Fibroblast of villous mesenchyme (primary cell): ENCODE results near the gene COQ8B. TPM values are rescaled to one million over a fixed set of nuclear protein-coding genes. Genes with fewer than 3 reads are reported as not detected.
A peak's percentile ranks its signal among the peaks of the same experiment; 100 is the strongest.
"Not testable (repeated sequence)": the region's sequence is repeated elsewhere in the genome, so short reads cannot be mapped to it uniquely, and the experiment has no call there.

Experiments used
- DNase-seq: peaks from one replicate; pipeline ENCODE4 v3.0.0-alpha.2; 2010; ENCODE audit warnings: low read depth
- H3K4me3 ChIP-seq: 2 replicates; pipeline ENCODE4 v1.5.1; 2011; ENCODE audit warnings: low read depth, mild to moderate bottlenecking, low read length
- total RNA-seq: library from RNA; depleted of rRNA; stranded (reverse); fragments of >200 nt; gene quantifications from 2 replicates; pipeline ENCODE4 v1.2.3, GENCODE V29; 2012
- TF ChIP-seq, protein P1 (sequence below): IDR thresholded peaks from 2 replicates; pipeline ENCODE4 v1.5.1; 2012; ENCODE audit warnings: low read depth, mild to moderate bottlenecking, low read length; ENCODE audit not compliant: insufficient read depth

COQ8B gene
- total RNA-seq, 1 donor = 32.0 TPM

DNA sequence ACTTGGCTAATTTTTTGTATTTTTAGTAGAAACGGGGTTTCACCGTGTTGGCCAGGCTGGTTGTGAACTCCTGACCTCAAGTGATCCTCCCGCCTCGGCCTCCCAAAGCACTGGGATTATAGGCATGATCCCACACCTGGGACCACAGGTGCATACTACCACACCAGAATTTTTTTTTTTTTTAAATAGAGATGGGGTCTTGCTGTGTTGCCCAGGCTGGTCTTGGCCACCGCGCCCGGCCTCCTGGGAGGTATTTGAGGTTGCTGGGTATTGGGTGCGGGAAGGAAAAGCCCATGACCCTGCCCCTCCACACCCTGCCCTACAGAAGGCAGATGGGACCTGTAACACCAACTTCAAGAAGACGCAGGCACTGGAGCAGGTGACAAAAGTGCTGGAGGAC lies 20.0 kb upstream of the COQ8B start:
- TF ChIP-seq, protein P1, sequence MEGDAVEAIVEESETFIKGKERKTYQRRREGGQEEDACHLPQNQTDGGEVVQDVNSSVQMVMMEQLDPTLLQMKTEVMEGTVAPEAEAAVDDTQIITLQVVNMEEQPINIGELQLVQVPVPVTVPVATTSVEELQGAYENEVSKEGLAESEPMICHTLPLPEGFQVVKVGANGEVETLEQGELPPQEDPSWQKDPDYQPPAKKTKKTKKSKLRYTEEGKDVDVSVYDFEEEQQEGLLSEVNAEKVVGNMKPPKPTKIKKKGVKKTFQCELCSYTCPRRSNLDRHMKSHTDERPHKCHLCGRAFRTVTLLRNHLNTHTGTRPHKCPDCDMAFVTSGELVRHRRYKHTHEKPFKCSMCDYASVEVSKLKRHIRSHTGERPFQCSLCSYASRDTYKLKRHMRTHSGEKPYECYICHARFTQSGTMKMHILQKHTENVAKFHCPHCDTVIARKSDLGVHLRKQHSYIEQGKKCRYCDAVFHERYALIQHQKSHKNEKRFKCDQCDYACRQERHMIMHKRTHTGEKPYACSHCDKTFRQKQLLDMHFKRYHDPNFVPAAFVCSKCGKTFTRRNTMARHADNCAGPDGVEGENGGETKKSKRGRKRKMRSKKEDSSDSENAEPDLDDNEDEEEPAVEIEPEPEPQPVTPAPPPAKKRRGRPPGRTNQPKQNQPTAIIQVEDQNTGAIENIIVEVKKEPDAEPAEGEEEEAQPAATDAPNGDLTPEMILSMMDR = no peak
- H3K4me3 ChIP-seq = no peak overlapping the region
- no peak for DNase-seq

DNA sequence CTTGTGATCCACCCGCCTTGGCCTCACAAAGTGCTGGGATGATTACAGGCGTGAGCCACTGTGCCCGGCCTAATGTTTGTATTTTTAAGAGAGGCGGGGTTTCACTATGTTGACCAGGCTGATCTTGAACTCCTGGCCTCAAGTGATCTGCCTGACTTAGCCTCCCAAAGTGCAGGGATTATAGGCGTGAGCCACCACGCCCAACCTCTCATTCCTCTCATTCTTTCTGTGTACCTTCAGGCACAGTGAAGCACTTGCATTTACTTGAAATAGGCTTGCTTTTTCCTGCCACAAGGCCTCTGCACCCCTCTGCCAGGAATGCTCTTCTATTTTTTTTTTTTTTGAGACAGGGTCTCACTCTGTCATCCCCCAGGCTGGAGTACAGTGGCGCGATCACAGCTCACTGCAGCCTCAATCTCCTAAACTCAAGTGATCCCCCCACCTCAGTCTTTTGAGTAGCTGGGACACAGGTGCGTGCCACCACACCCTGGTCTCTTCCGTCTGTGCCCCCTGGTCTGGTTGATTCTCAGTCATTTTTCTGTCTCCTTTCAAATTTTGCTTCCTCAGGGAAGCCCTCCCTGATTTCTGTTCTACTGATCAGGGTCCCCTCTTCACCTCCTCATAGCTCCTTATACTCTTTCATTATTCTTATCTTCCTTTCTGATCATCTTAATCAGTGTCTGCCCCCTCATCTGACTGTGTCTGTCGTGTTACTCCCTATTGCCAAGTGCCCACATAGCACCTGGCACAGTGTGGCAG lies 18.5 kb upstream of the COQ8B start:
- TF ChIP-seq, protein P1 = no peak

DNA sequence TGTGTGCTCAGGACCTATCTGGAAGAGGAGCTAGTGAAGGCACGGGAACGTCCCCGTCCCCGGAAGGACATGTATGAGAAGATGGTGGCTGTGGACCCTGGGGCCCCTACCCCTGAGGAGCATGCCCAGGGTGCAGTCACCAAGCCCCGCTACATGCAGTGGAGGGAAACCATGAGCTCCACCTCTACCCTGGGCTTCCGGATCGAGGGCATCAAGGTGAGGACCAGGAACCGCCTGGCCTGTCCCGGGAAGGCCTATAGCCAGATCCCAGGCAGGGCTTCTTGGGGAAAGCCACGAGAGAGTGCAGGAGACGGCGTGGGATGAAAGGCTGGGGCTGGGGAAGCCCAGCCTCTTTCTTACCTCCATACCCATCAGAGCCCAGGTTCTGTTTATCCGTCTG lies 16.5 kb upstream of the COQ8B start:
- TF ChIP-seq, protein P1 = no peak
- H3K4me3 ChIP-seq = no peak overlapping the region
- no peak for DNase-seq

More for the DNA sequence above, 18.5 kb upstream of the COQ8B start:
- H3K4me3 ChIP-seq = no peak overlapping the region
- no peak for DNase-seq

DNA sequence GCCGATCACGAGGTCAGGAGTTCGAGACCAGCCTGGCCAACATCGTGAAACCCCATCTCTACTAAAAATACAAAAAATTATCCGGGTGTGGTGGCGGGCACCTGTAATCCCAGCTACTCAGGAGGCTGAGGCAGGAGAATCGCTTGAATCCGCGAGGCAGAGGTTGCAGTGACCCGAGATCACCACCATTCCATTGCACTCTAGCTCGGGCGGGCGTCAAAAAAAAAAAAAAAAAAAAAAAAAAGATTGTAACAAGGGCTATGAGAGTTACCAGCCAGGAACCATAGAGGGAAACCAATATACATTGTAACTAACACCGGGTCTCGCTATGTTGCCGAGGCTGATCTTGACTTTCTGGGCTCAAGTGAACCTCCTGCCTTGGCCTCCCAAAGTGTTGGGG lies 15.6 kb upstream of the COQ8B start:
- not testable (repeated sequence) for H3K4me3 ChIP-seq, DNase-seq

DNA sequence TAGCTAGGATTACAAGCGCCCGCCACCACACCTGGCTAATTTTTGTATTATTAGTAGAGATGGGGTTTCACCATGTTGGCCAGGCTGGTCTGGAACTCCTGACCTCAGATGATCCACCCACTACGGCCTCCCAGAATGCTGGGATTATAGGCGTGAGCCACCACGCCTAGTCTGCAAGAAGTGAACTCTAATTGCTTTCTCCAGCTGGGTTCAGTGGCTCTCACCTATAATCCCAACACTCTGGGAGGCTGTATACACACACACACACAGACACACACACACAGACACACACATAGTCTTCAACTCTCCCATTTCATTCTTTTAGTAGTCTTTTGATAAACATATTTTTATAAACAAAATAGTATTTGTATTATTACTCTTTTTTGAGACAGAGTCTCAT lies 13.4 kb upstream of the COQ8B start:
- DNase-seq, H3K4me3 ChIP-seq: not testable (repeated sequence)

DNA sequence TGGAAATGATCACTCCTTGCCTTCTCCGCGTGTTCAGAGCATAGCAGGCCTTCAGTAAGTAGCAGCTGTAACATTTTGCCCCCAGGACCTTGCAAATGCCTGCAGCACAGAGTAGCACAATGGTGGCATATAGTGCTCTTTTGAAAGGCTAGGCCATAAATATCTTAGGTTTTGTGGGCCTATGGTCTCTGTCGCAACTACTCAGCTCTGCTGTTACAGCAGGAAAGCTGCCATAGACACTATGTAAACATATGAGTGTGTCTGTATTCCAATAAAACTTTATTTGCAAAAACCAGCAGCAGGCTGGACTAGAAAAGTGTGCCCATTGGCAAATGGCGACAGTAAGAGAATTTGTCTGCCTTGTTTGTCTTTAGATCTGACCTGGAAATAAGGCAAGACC lies 9.6 kb upstream of the COQ8B start:
- H3K4me3 ChIP-seq = no peak overlapping the region
- peak; percentile 78 for DNase-seq
- TF ChIP-seq, protein P1 = no peak

DNA sequence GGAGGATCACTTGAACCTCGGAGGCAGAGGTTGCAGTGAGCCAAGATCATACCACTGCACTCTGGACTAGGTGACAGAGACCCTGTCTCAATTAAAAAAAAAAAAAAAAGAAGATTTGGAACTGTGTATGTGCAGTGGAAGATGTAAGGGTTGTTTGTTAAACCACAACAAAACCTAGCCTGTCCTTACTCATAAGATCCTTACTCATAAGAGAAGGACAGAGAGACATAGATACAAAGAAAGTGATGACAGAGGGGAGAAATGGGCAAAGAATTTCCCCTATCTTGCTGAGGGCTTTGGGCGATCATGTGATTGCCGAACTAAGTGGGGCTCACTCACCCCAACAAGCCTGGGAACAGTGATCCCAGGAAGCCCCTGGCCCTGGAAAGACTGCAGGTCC lies 8.2 kb upstream of the COQ8B start:
- TF ChIP-seq, protein P1 = no peak
- DNase-seq = no peak
- H3K4me3 ChIP-seq = no peak overlapping the region

DNA sequence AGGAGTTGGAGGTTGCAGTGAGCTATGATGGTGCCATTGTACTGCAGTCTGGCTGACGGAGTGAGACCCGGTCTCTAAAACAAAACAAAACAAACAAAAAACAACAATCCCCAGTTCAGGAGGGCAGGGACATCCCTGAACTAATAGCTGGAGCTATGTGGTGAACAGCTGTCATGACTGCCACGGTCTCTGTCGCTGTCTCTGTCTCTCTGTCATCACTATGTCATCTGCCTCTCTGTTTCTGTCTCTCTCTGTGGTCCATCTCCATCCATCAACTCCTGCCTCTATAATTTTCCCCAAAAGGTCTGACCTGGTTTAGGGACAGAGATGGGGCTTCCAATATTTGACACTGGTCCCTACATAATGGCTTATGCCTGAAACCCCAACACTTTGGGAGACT lies 7.6 kb upstream of the COQ8B start:
- TF ChIP-seq, protein P1 = no peak
- DNase-seq = no peak
- H3K4me3 ChIP-seq = no peak overlapping the region
